SK-N-SH treated with all-trans-retinoic acid at 6 μM for 48 hours (cell line): Measurements from ENCODE around the gene ZSCAN16.

Source experiments
- ATAC-seq: fragments of 200-7000 bp; cut with Tn5 transposase; 3 replicates; pipeline ENCODE4 v1.9.1; 2020; ENCODE audit warnings: mild to moderate bottlenecking, moderate library complexity
- ARNTL ChIP-seq: fragments of 450-650 bp; formaldehyde crosslinking; IDR thresholded peaks from 2 replicates; pipeline ENCODE4 v1.5.0; 2020; ENCODE audit warnings: low read depth, mild to moderate bottlenecking, moderate library complexity, borderline replicate concordance
- CREB5 ChIP-seq: fragments of 250-450 bp; sonication (Bioruptor Pico); IDR thresholded peaks from 2 replicates; pipeline ENCODE4 v1.5.1; 2020; ENCODE audit warnings: low read depth, mild to moderate bottlenecking, moderate library complexity
- CSDC2 ChIP-seq: fragments of 250-450 bp; sonication (Bioruptor Pico); IDR thresholded peaks from 2 replicates; pipeline ENCODE4 v1.5.0; 2020; ENCODE audit warnings: mild to moderate bottlenecking, moderate library complexity
- CSRNP3 ChIP-seq: fragments of 250-450 bp; sonication (Bioruptor Pico); IDR thresholded peaks from 2 replicates; pipeline ENCODE4 v1.5.1; 2021; ENCODE audit warnings: mild to moderate bottlenecking, moderate library complexity
- OSR1 ChIP-seq: fragments of 250-450 bp; sonication (Bioruptor Pico); IDR thresholded peaks from 2 replicates; pipeline ENCODE4 v1.8.0; 2022; ENCODE audit warnings: moderate library complexity, mild to moderate bottlenecking, inconsistent platforms
- POU6F1 ChIP-seq: fragments of 250-450 bp; sonication (Bioruptor Pico); IDR thresholded peaks from 2 replicates; pipeline ENCODE4 v1.8.0; 2021; ENCODE audit warnings: low read depth, mild to moderate bottlenecking, moderate library complexity, borderline replicate concordance
- SNAI2 ChIP-seq: fragments of 250-450 bp; sonication (Bioruptor Pico); IDR thresholded peaks from 2 replicates; pipeline ENCODE4 v1.5.0; 2020; ENCODE audit warnings: mild to moderate bottlenecking, moderate library complexity
- TOX ChIP-seq: fragments of 250-450 bp; sonication (Bioruptor Pico); IDR thresholded peaks from 2 replicates; pipeline ENCODE4 v1.8.0; 2021; ENCODE audit warnings: mild to moderate bottlenecking, moderate library complexity, borderline replicate concordance
- ZC3H10 ChIP-seq: fragments of 250-450 bp; sonication (Bioruptor Pico); IDR thresholded peaks from 2 replicates; pipeline ENCODE4 v1.5.1; 2021; ENCODE audit warnings: mild to moderate bottlenecking, moderate library complexity

Gene ZSCAN16

GRCh38 chr6:28172006-28172405 is 47.6 kb downstream of the ZSCAN16 start:
- no peak for TF ChIP-seq CREB5 (CRISPR knock-in tag)
- no peak for TF ChIP-seq CSDC2
- no peak for TF ChIP-seq TOX (CRISPR knock-in tag)
- TF ChIP-seq ZC3H10 = no peak
- no peak for TF ChIP-seq SNAI2 (CRISPR knock-in tag)
- TF ChIP-seq POU6F1 (CRISPR knock-in tag) = no peak
- TF ChIP-seq OSR1 (CRISPR knock-in tag) = no peak
- TF ChIP-seq CSRNP3 = no peak
- no peak for TF ChIP-seq ARNTL (CRISPR knock-in tag)
- TF ChIP-seq, all 23 proteins: peak for 0
- no peak for ATAC-seq

GRCh38 chr6:28176373-28176772 is 52.0 kb downstream of the ZSCAN16 start:
- no peak for TF ChIP-seq SNAI2 (CRISPR knock-in tag)
- ATAC-seq = no peak
